GM23338 (cell line): ENCODE measurements around the gene GADD45A. TPM values are rescaled to one million over a fixed set of nuclear protein-coding genes. Genes with fewer than 3 reads are reported as not detected.

ENCODE experiments used
- ATAC-seq: fragments of 200-7000 bp; cut with Tn5 transposase; 3 replicates; pipeline ENCODE4 v1.9.1; 2020
- DNase-seq: peaks from one replicate; pipeline ENCODE4 v3.0.0-alpha.2; 2015; ENCODE audit warnings: low spot score
- H2AFZ ChIP-seq: fragments of 200-600 bp; sonication (generic); 2 replicates; pipeline ENCODE4 v1.8.0; 2016; ENCODE audit warnings: antibody characterized with exemption, mild to moderate bottlenecking, moderate library complexity
- H3F3A ChIP-seq: fragments of 200-600 bp; sonication (generic); replicated peaks from 2 replicates; pipeline ENCODE4 v1.8.0; 2017; ENCODE audit warnings: antibody characterized with exemption, mixed run types, low read depth
- H3K27ac ChIP-seq: fragments of 200-600 bp; sonication (generic); 2 replicates; pipeline ENCODE4 v1.6.1; 2016; ENCODE audit warnings: low read depth
- H3K27me3 ChIP-seq: fragments of 200-600 bp; sonication (generic); 2 replicates; pipeline ENCODE4 v1.8.0; 2016; ENCODE audit warnings: mild to moderate bottlenecking, mixed run types, moderate library complexity; ENCODE audit not compliant: insufficient read depth
- H3K36me3 ChIP-seq: fragments of 200-600 bp; sonication (generic); 2 replicates; pipeline ENCODE4 v1.8.0; 2016; ENCODE audit warnings: mild to moderate bottlenecking; ENCODE audit not compliant: insufficient read depth
- H3K4me1 ChIP-seq: fragments of 200-600 bp; sonication (generic); 2 replicates; pipeline ENCODE4 v1.8.0; 2016; ENCODE audit warnings: mild to moderate bottlenecking, moderate library complexity; ENCODE audit not compliant: insufficient read depth
- H3K4me2 ChIP-seq: fragments of 200-600 bp; sonication (generic); 2 replicates; pipeline ENCODE4 v1.7.1; 2017; ENCODE audit warnings: mixed run types
- H3K4me3 ChIP-seq: fragments of 200-600 bp; sonication (generic); 2 replicates; pipeline ENCODE4 v1.6.1; 2016; ENCODE audit warnings: mixed run types
- H3K79me2 ChIP-seq: fragments of 200-600 bp; sonication (generic); replicated peaks from 2 replicates; pipeline ENCODE4 v1.8.0; 2017; ENCODE audit warnings: mild to moderate bottlenecking; ENCODE audit not compliant: insufficient read depth
- H3K9me2 ChIP-seq: fragments of 200-600 bp; sonication (generic); 2 replicates; pipeline ENCODE4 v1.8.0; 2017; ENCODE audit not compliant: insufficient read depth
- H4K20me1 ChIP-seq: fragments of 200-600 bp; sonication (generic); replicated peaks from 2 replicates; pipeline ENCODE4 v1.8.0; 2017; ENCODE audit warnings: mild to moderate bottlenecking; ENCODE audit not compliant: insufficient read depth
- H3K27ac Mint-ChIP-seq: 2 replicates; pipeline ENCODE4 v1.8.0; 2020; ENCODE audit warnings: inconsistent platforms, mild to moderate bottlenecking, moderate library complexity, mixed read lengths
- H3K27me3 Mint-ChIP-seq: 3 replicates; pipeline ENCODE4 v1.8.0; 2022; ENCODE audit warnings: low read depth, mild to moderate bottlenecking, moderate library complexity, mixed read lengths, inconsistent platforms; ENCODE audit not compliant: insufficient read depth, poor library complexity
- H3K36me3 Mint-ChIP-seq: 3 replicates; pipeline ENCODE4 v1.8.0; 2021; ENCODE audit warnings: low read depth, mild to moderate bottlenecking, inconsistent platforms, moderate library complexity, mixed read lengths
- H3K4me1 Mint-ChIP-seq: 3 replicates; pipeline ENCODE4 v1.8.0; 2020; ENCODE audit warnings: mild to moderate bottlenecking, inconsistent platforms, mixed read lengths
- H3K4me3 Mint-ChIP-seq: 3 replicates; pipeline ENCODE4 v1.8.0; 2021; ENCODE audit warnings: moderate library complexity, mild to moderate bottlenecking, inconsistent platforms, mixed read lengths
- H3K9me3 Mint-ChIP-seq: 3 replicates; pipeline ENCODE4 v1.8.0; 2020; ENCODE audit warnings: moderate library complexity, mild to moderate bottlenecking, inconsistent platforms, mixed read lengths
- CREB1 ChIP-seq: fragments of 250-450 bp; sonication (Bioruptor Pico); IDR thresholded peaks from 2 replicates; pipeline ENCODE4 v1.5.0; 2020; ENCODE audit warnings: low read depth, mild to moderate bottlenecking, moderate library complexity
- CTCF ChIP-seq, 2 experiments: fragments of 200-600 bp in 1 of 2; sonication (generic) in 1 of 2; conservative IDR thresholded peaks; 2 replicates each; pipeline versions ENCODE4 v1.5.1 to v1.6.1; 2016 to 2017; ENCODE audit warnings: antibody characterized with exemption in 2 of 2, low read depth in 2 of 2, mild to moderate bottlenecking in 2 of 2, moderate library complexity in 1 of 2
- EZH2 ChIP-seq: fragments of 200-600 bp; sonication (generic); IDR thresholded peaks from one replicate; pipeline ENCODE4 v1.8.0; 2017; ENCODE audit warnings: antibody characterized with exemption, mild to moderate bottlenecking, low read depth; ENCODE audit not compliant: unreplicated experiment
- EZH2phosphoT487 ChIP-seq: fragments of 200-600 bp; sonication (generic); IDR thresholded peaks from one replicate; pipeline ENCODE4 v1.8.1; 2018; ENCODE audit warnings: antibody characterized with exemption; ENCODE audit not compliant: unreplicated experiment
- JUNB ChIP-seq: IDR thresholded peaks from one replicate; pipeline ENCODE4 v1.6.1; 2016; ENCODE audit warnings: antibody characterized with exemption; ENCODE audit not compliant: unreplicated experiment
- NANOG ChIP-seq: IDR thresholded peaks from 2 replicates; pipeline ENCODE4 v1.6.1; 2016; ENCODE audit warnings: antibody characterized with exemption, borderline replicate concordance
- POLR2AphosphoS5 ChIP-seq: IDR thresholded peaks from 2 replicates; pipeline ENCODE4 v1.6.1; 2016; ENCODE audit warnings: antibody characterized with exemption, low read depth
- REST ChIP-seq: IDR thresholded peaks from one replicate; pipeline ENCODE4 v1.6.1; 2018; ENCODE audit warnings: antibody characterized with exemption; ENCODE audit not compliant: unreplicated experiment
- STAT1 ChIP-seq: IDR thresholded peaks from one replicate; pipeline ENCODE4 v1.6.1; 2016; ENCODE audit warnings: antibody characterized with exemption; ENCODE audit not compliant: unreplicated experiment
- ZNF114 ChIP-seq: fragments of 250-450 bp; sonication (Bioruptor Pico); IDR thresholded peaks from 2 replicates; pipeline ENCODE4 v1.5.0; 2020; ENCODE audit warnings: mild to moderate bottlenecking, moderate library complexity
- ZNF331 ChIP-seq: fragments of 250-450 bp; sonication (Bioruptor Pico); IDR thresholded peaks from 2 replicates; pipeline ENCODE4 v1.5.0; 2020; ENCODE audit warnings: low read depth, mild to moderate bottlenecking, moderate library complexity
- polyA plus RNA-seq: library from polyadenylated mRNA; unstranded; fragments of >200 nt; fragmentation: Nextera tagmentation; extraction: Ambion mirVana; gene quantifications from 2 replicates; pipeline ENCODE4 v1.2.1, GENCODE V29; 2016
- total RNA-seq: library from RNA; depleted of rRNA; stranded (reverse); fragments of >200 nt; shearing (Covaris generic); gene quantifications from 2 replicates; pipeline ENCODE4 v1.2.3, GENCODE V29; 2014
- TF ChIP-seq, protein P1 (sequence below): IDR thresholded peaks from 2 replicates; pipeline ENCODE4 v1.6.1; 2016; ENCODE audit warnings: antibody characterized with exemption
- TF ChIP-seq, protein P2 (sequence below): fragments of 250-450 bp; sonication (Bioruptor Pico); IDR thresholded peaks from 2 replicates; pipeline ENCODE4 v1.5.0; 2020; ENCODE audit warnings: mild to moderate bottlenecking, moderate library complexity

Gene GADD45A
- total and polyA plus RNA-seq, 2 experiments from 2014 or later, result 25.9 to 39.5 TPM

- 0 out of 2 replicates have a peak overlapping the region, but pooled peaks have one; percentile 55 for H3K27ac ChIP-seq
These were observed 15.2 kb downstream of the GADD45A start for GRCh38 chr1:67700220-67700619.

More at GRCh38 chr1:67700220-67700619, 15.2 kb downstream of the GADD45A start:
- DNase-seq (no peak), ATAC-seq (no peak)
- H3K36me3 Mint-ChIP-seq, result no peaks in the 10 kb centered on the region
- Histone ChIP-seq H3K36me3 (no peaks in the 10 kb centered on the region), H2AFZ (no peak overlapping the region), H4K20me1 (no peaks in the 10 kb centered on the region), H3K4me1 (peaks cover 5% of the 10 kb centered on the region; the same call in 1 of the 2 replicates), H3K27me3 (no peaks in the 10 kb centered on the region), H3K4me2 (no peak overlapping the region), H3F3A (no peaks in the 10 kb centered on the region), H3K79me2 (no peaks in the 10 kb centered on the region), H3K4me3 (no peak overlapping the region), H3K9me2 (no peaks in the 10 kb centered on the region)
- no peaks in the 10 kb centered on the region for H3K9me3 Mint-ChIP-seq
- H3K4me3 Mint-ChIP-seq, result no peak overlapping the region
- H3K4me1 Mint-ChIP-seq, result peaks cover 12% of the 10 kb centered on the region
- H3K27ac Mint-ChIP-seq, result peak overlapping the region; percentile 45; the same call in 1 of the 2 replicates
- peaks cover 9% of the 10 kb centered on the region for H3K27me3 Mint-ChIP-seq
- TF ChIP-seq STAT1 (no peak), CREB1 (CRISPR knock-in tag) (no peak), REST (no peak), ZNF331 (no peak), EZH2phosphoT487 (no peak), JUNB (no peak), CTCF (conservative IDR thresholded peaks at IDR 0.05; ENCODE audit: low read depth in 2 of 2) (no peak), ZNF114 (no peak), NANOG (no peak), EZH2 (no peak), POLR2AphosphoS5 (no peak)
- TF ChIP-seq, protein P1, sequence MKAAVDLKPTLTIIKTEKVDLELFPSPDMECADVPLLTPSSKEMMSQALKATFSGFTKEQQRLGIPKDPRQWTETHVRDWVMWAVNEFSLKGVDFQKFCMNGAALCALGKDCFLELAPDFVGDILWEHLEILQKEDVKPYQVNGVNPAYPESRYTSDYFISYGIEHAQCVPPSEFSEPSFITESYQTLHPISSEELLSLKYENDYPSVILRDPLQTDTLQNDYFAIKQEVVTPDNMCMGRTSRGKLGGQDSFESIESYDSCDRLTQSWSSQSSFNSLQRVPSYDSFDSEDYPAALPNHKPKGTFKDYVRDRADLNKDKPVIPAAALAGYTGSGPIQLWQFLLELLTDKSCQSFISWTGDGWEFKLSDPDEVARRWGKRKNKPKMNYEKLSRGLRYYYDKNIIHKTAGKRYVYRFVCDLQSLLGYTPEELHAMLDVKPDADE, result no peak
- TF ChIP-seq, protein P2, sequence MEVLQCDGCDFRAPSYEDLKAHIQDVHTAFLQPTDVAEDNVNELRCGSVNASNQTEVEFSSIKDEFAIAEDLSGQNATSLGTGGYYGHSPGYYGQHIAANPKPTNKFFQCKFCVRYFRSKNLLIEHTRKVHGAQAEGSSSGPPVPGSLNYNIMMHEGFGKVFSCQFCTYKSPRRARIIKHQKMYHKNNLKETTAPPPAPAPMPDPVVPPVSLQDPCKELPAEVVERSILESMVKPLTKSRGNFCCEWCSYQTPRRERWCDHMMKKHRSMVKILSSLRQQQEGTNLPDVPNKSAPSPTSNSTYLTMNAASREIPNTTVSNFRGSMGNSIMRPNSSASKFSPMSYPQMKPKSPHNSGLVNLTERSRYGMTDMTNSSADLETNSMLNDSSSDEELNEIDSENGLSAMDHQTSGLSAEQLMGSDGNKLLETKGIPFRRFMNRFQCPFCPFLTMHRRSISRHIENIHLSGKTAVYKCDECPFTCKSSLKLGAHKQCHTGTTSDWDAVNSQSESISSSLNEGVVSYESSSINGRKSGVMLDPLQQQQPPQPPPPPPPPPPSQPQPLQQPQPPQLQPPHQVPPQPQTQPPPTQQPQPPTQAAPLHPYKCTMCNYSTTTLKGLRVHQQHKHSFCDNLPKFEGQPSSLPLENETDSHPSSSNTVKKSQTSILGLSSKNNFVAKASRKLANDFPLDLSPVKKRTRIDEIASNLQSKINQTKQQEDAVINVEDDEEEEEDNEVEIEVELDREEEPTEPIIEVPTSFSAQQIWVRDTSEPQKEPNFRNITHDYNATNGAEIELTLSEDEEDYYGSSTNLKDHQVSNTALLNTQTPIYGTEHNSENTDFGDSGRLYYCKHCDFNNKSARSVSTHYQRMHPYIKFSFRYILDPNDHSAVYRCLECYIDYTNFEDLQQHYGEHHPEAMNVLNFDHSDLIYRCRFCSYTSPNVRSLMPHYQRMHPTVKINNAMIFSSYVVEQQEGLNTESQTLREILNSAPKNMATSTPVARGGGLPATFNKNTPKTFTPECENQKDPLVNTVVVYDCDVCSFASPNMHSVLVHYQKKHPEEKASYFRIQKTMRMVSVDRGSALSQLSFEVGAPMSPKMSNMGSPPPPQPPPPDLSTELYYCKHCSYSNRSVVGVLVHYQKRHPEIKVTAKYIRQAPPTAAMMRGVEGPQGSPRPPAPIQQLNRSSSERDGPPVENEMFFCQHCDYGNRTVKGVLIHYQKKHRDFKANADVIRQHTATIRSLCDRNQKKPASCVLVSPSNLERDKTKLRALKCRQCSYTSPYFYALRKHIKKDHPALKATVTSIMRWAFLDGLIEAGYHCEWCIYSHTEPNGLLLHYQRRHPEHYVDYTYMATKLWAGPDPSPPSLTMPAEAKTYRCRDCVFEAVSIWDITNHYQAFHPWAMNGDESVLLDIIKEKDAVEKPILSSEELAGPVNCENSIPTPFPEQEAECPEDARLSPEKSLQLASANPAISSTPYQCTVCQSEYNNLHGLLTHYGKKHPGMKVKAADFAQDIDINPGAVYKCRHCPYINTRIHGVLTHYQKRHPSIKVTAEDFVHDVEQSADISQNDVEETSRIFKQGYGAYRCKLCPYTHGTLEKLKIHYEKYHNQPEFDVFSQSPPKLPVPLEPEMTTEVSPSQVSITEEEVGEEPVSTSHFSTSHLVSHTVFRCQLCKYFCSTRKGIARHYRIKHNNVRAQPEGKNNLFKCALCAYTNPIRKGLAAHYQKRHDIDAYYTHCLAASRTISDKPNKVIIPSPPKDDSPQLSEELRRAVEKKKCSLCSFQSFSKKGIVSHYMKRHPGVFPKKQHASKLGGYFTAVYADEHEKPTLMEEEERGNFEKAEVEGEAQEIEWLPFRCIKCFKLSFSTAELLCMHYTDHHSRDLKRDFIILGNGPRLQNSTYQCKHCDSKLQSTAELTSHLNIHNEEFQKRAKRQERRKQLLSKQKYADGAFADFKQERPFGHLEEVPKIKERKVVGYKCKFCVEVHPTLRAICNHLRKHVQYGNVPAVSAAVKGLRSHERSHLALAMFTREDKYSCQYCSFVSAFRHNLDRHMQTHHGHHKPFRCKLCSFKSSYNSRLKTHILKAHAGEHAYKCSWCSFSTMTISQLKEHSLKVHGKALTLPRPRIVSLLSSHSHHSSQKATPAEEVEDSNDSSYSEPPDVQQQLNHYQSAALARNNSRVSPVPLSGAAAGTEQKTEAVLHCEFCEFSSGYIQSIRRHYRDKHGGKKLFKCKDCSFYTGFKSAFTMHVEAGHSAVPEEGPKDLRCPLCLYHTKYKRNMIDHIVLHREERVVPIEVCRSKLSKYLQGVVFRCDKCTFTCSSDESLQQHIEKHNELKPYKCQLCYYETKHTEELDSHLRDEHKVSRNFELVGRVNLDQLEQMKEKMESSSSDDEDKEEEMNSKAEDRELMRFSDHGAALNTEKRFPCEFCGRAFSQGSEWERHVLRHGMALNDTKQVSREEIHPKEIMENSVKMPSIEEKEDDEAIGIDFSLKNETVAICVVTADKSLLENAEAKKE (CRISPR knock-in tag), result no peak
